PC-9 (cell line): Measurements from ENCODE around the gene BCAR3. TPM values are rescaled to one million over a fixed set of nuclear protein-coding genes. Genes with fewer than 3 reads are reported as not detected.

Source experiments
- BruUV-seq: library from RNA; stranded (reverse); fragments of 400-500 nt; replicated peaks from 2 replicates; lab custom pipeline; 2021; lab: Mats Ljungman, UMichigan
- CTCF ChIA-PET: fragments of 300-600 bp; sonication (Branson Sonifier 250); formaldehyde crosslinking; loops from one replicate; lab custom pipeline; 2022; ENCODE audit warnings: antibody characterized with exemption; lab: Charles Lee
- POLR2A ChIA-PET: fragments of 300-600 bp; sonication (Branson Sonifier 250); formaldehyde crosslinking; loops from one replicate; lab custom pipeline; 2022; ENCODE audit warnings: antibody characterized with exemption; ENCODE audit not compliant: unreplicated experiment; lab: Charles Lee
- DNase-seq, 2 experiments: peaks; one replicate each; pipeline versions ENCODE4 v3.0.0 to v3.0.0-alpha.2; 2015 to 2022; ENCODE audit warnings: mixed read lengths in 1 of 2
- H2AFZ ChIP-seq: fragments of 200-600 bp; sonication (generic); 2 replicates; pipeline ENCODE4 v1.8.1; 2017; ENCODE audit warnings: antibody characterized with exemption
- H3F3A ChIP-seq: fragments of 200-600 bp; sonication (generic); 2 replicates; pipeline ENCODE4 v1.8.1; 2017; ENCODE audit warnings: antibody characterized with exemption, mild to moderate bottlenecking, low read depth; ENCODE audit not compliant: insufficient read depth
- H3K27ac ChIP-seq: fragments of 200-600 bp; sonication (generic); 2 replicates; pipeline ENCODE4 v1.6.1; 2016; ENCODE audit warnings: mixed run types
- H3K27me3 ChIP-seq: fragments of 200-600 bp; sonication (generic); 2 replicates; pipeline ENCODE4 v1.6.1; 2016; ENCODE audit warnings: low read depth, mixed run types; ENCODE audit not compliant: insufficient read depth
- H3K36me3 ChIP-seq: fragments of 200-600 bp; sonication (generic); 2 replicates; pipeline ENCODE4 v1.6.1; 2016; ENCODE audit warnings: low read depth, mixed run types
- H3K4me1 ChIP-seq: fragments of 200-600 bp; sonication (generic); replicated peaks from 2 replicates; pipeline ENCODE4 v1.6.1; 2016; ENCODE audit warnings: mixed run types; ENCODE audit not compliant: insufficient read depth
- H3K4me2 ChIP-seq: fragments of 200-600 bp; sonication (generic); 2 replicates; pipeline ENCODE4 v1.6.1; 2017; ENCODE audit warnings: mixed run types
- H3K4me3 ChIP-seq: fragments of 200-600 bp; sonication (generic); 2 replicates; pipeline ENCODE4 v1.6.1; 2016; ENCODE audit warnings: mixed run types
- H3K79me2 ChIP-seq: fragments of 200-600 bp; sonication (generic); 2 replicates; pipeline ENCODE4 v1.6.1; 2017; ENCODE audit warnings: low read depth, mixed run types
- H3K9me2 ChIP-seq: fragments of 200-600 bp; sonication (generic); 2 replicates; pipeline ENCODE4 v1.8.1; 2017; ENCODE audit warnings: mild to moderate bottlenecking; ENCODE audit not compliant: insufficient read depth
- H3K9me3 ChIP-seq: fragments of 200-600 bp; sonication (generic); 2 replicates; pipeline ENCODE4 v1.8.1; 2016; ENCODE audit warnings: low read depth; ENCODE audit not compliant: insufficient read depth
- H4K20me1 ChIP-seq: fragments of 200-600 bp; sonication (generic); 2 replicates; pipeline ENCODE4 v1.8.1; 2017; ENCODE audit not compliant: insufficient read depth
- CTCF ChIP-seq: fragments of 200-600 bp; sonication (generic); conservative IDR thresholded peaks from 2 replicates; pipeline ENCODE4 v1.6.1; 2017; ENCODE audit warnings: mixed run types, antibody characterized with exemption, mild to moderate bottlenecking, moderate library complexity
- EZH2 ChIP-seq: fragments of 200-600 bp; sonication (generic); IDR thresholded peaks from 2 replicates; pipeline ENCODE4 v1.8.0; 2017; ENCODE audit warnings: antibody characterized with exemption, low read depth
- intact Hi-C: fragments of 100-400 bp; cut with micrococcal nuclease; formaldehyde crosslinking; loops from one replicate; pipeline ENCODE4 v1.10.0; 2022; ENCODE audit not compliant: unreplicated experiment
- total RNA-seq: library from RNA; stranded (reverse); gene quantifications from 2 replicates; pipeline ENCODE4 v1.2.3, GENCODE V29; 2021

The BCAR3 gene
- total RNA-seq, 1 experiment from 2014 or later: 70.0 TPM

- TF ChIP-seq CTCF (no peak), EZH2 (no peak)
- no TSS peak for BruUV-seq
- H3K4me1 ChIP-seq: peaks cover 49% of the 10 kb centered on the region
- intact Hi-C loops: no loop called here
- no peak for DNase-seq
- no peaks in the 10 kb centered on the region for H3K9me2 ChIP-seq
- no peaks in the 10 kb centered on the region for H4K20me1 ChIP-seq
- no peak overlapping the region for H3K4me2 ChIP-seq
- CTCF ChIA-PET: no interaction called here
- H3K27me3 ChIP-seq: no peaks in the 10 kb centered on the region
- no peak overlapping the region for H3K27ac ChIP-seq
- H3K36me3 ChIP-seq: no peaks in the 10 kb centered on the region
- no peak overlapping the region for H2AFZ ChIP-seq
- H3K9me3 ChIP-seq: no peaks in the 10 kb centered on the region
- H3K79me2 ChIP-seq: peaks cover 27% of the 10 kb centered on the region; the same call in 1 of the 2 replicates
- H3K4me3 ChIP-seq: no peak overlapping the region
- POLR2A ChIA-PET: no interaction called here
- H3F3A ChIP-seq: peaks cover 38% of the 10 kb centered on the region
Measured at GRCh38 chr1:93707956-93708355, 26.3 kb upstream of the BCAR3 start.

GRCh38 chr1:93705892-93706500, 24.4 kb upstream of the BCAR3 start:
- Histone ChIP-seq H3K79me2 (peaks cover 33% of the 10 kb centered on the region), H3K27me3 (no peaks in the 10 kb centered on the region), H3K36me3 (peaks cover 2% of the 10 kb centered on the region; the same call in 1 of the 2 replicates), H3K9me3 (peaks cover 2% of the 10 kb centered on the region; the same call in 1 of the 2 replicates), H3K4me2 (peak overlapping the region; percentile 72), H3K27ac (peak overlapping the region; percentile 61), H2AFZ (no peak overlapping the region), H3K9me2 (no peaks in the 10 kb centered on the region), H3K4me3 (no peak overlapping the region; the same call in 1 of the 2 replicates), H3F3A (peaks cover 54% of the 10 kb centered on the region), H4K20me1 (no peaks in the 10 kb centered on the region), H3K4me1 (peaks cover 64% of the 10 kb centered on the region)
- CTCF ChIA-PET: no interaction called here
- TF ChIP-seq EZH2: no peak
- no peak for TF ChIP-seq CTCF
- POLR2A ChIA-PET: interaction anchor here (0.6 kb wide), 2 partner anchors 60 to 1413 kb away, joined by 5 to 7 read pairs; no protein-coding TSS in a partner anchor
- intact Hi-C loops: no loop called here
- DNase-seq: peak in 1 of 2 experiments; percentile 82
- BruUV-seq: no TSS peak

GRCh38 chr1:93704052-93704451, 22.4 kb upstream of the BCAR3 start:
- Histone ChIP-seq H3K27ac (peak overlapping the region; percentile 97), H3K4me2 (peak overlapping the region; percentile 72), H3K9me3 (peaks cover 3% of the 10 kb centered on the region; the same call in 1 of the 2 replicates), H3F3A (peaks cover 61% of the 10 kb centered on the region), H3K4me1 (peaks cover 76% of the 10 kb centered on the region), H3K4me3 (no peak overlapping the region), H2AFZ (no peak overlapping the region), H3K27me3 (no peaks in the 10 kb centered on the region), H3K9me2 (no peaks in the 10 kb centered on the region), H3K36me3 (peaks cover 7% of the 10 kb centered on the region), H4K20me1 (no peaks in the 10 kb centered on the region), H3K79me2 (peaks cover 39% of the 10 kb centered on the region)
- no peak for TF ChIP-seq CTCF
- no peak for TF ChIP-seq EZH2
- ChIA-PET CTCF (no interaction called here), POLR2A (interaction anchor here (0.6 kb wide), 2 partner anchors 22 to 36 kb away, joined by 3 read pairs; partner anchors contain the start of gene BCAR3)
- no TSS peak for BruUV-seq
- intact Hi-C loops: no loop called here
- DNase-seq: no peak
